WERI-Rb-1 (cell line): ENCODE measurements around the gene ACAA2.
A peak's percentile ranks its signal among the peaks of the same experiment; 100 is the strongest.

Experiments used
- DNase-seq: peaks from one replicate; pipeline ENCODE4 v3.0.0-alpha.2; 2020
- H3K27ac ChIP-seq: fragments of 250-450 bp; sonication (Bioruptor Pico); 2 replicates; pipeline ENCODE4 v1.5.1; 2020; ENCODE audit warnings: mild to moderate bottlenecking, moderate library complexity
- H3K27me3 ChIP-seq: fragments of 250-450 bp; sonication (Bioruptor Pico); 2 replicates; pipeline ENCODE4 v1.5.1; 2021; ENCODE audit warnings: mild to moderate bottlenecking, low read depth, moderate library complexity; ENCODE audit not compliant: insufficient read depth, severe bottlenecking
- H3K36me3 ChIP-seq: fragments of 250-450 bp; sonication (Bioruptor Pico); 2 replicates; pipeline ENCODE4 v1.5.1; 2020; ENCODE audit warnings: mild to moderate bottlenecking, moderate library complexity
- H3K4me3 ChIP-seq: 2 replicates; pipeline ENCODE4 v1.5.1; 2011; ENCODE audit warnings: low read depth, mild to moderate bottlenecking, control low read depth, low read length
- H3K9me3 ChIP-seq: fragments of 250-450 bp; sonication (Bioruptor Pico); 2 replicates; pipeline ENCODE4 v1.5.1; 2021; ENCODE audit warnings: mild to moderate bottlenecking, moderate library complexity; ENCODE audit not compliant: severe bottlenecking
- TF ChIP-seq, protein P1 (sequence below): IDR thresholded peaks from 2 replicates; pipeline ENCODE4 v1.5.1; 2011; ENCODE audit warnings: low read depth, mild to moderate bottlenecking, control low read depth, inconsistent platforms, low read length

The ACAA2 gene

GRCh38 chr18:49778826-49779465, 34.4 kb downstream of the ACAA2 start:
- Histone ChIP-seq H3K36me3 (peaks cover 15% of the 10 kb centered on the region), H3K4me3 (no peak overlapping the region), H3K27me3 (no peaks in the 10 kb centered on the region), H3K9me3 (peaks cover 14% of the 10 kb centered on the region), H3K27ac (no peak overlapping the region)
- DNase-seq: peak; percentile 70
- TF ChIP-seq, protein P1, sequence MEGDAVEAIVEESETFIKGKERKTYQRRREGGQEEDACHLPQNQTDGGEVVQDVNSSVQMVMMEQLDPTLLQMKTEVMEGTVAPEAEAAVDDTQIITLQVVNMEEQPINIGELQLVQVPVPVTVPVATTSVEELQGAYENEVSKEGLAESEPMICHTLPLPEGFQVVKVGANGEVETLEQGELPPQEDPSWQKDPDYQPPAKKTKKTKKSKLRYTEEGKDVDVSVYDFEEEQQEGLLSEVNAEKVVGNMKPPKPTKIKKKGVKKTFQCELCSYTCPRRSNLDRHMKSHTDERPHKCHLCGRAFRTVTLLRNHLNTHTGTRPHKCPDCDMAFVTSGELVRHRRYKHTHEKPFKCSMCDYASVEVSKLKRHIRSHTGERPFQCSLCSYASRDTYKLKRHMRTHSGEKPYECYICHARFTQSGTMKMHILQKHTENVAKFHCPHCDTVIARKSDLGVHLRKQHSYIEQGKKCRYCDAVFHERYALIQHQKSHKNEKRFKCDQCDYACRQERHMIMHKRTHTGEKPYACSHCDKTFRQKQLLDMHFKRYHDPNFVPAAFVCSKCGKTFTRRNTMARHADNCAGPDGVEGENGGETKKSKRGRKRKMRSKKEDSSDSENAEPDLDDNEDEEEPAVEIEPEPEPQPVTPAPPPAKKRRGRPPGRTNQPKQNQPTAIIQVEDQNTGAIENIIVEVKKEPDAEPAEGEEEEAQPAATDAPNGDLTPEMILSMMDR: no peak

DNA sequence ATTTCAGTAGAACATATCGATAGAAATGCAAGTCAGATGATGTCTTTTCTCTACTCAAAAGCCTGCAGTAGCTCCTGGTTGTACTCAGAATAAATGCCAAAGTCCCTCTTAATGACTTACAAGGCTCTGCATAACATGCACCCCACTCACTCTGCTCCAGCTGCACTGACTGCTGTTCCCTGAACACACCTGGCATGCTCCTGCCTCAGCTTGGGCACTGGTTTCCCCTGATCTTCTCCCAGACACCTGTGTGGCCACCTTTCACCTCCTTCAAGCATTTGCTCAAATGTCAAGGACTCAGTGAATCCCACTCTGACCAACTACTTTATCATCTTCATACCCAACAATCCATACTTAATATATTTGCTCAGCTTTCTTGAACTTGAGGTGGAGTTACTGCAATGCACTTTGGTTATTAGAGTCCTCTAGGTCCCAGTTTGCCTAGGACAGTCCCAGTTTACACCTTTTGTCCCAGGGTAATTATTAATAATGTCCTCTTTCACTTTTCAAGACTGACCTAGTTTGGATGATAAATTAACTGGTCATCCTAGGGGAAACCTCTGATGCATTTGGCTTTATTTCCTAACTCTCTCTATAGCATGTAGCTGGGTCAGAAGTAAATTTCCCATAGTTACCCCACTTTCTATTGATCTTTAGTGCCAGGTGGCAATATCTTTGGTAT, 44.1 kb downstream of the ACAA2 start:
- Histone ChIP-seq H3K27me3 (no peaks in the 10 kb centered on the region), H3K9me3 (no peaks in the 10 kb centered on the region), H3K27ac (no peak overlapping the region), H3K36me3 (no peaks in the 10 kb centered on the region), H3K4me3 (no peak overlapping the region)
- no peak for DNase-seq
- TF ChIP-seq, protein P1: no peak

- Histone ChIP-seq H3K36me3 (no peaks in the 10 kb centered on the region), H3K4me3 (no peak overlapping the region), H3K9me3 (no peaks in the 10 kb centered on the region), H3K27me3 (no peaks in the 10 kb centered on the region), H3K27ac (no peak overlapping the region)
- peak; percentile 85 for DNase-seq
- TF ChIP-seq, protein P1: peak; percentile 91
Observed at GRCh38 chr18:49768051-49768391, 45.3 kb downstream of the ACAA2 start.

GRCh38 chr18:49767111-49768050, 46.0 kb downstream of the ACAA2 start:
- H3K36me3 ChIP-seq: no peaks in the 10 kb centered on the region
- TF ChIP-seq, protein P1: no peak
- no peak overlapping the region for H3K27ac ChIP-seq
- DNase-seq: no peak
- H3K4me3 ChIP-seq: no peak overlapping the region
- H3K9me3 ChIP-seq: no peaks in the 10 kb centered on the region
- no peaks in the 10 kb centered on the region for H3K27me3 ChIP-seq

DNA sequence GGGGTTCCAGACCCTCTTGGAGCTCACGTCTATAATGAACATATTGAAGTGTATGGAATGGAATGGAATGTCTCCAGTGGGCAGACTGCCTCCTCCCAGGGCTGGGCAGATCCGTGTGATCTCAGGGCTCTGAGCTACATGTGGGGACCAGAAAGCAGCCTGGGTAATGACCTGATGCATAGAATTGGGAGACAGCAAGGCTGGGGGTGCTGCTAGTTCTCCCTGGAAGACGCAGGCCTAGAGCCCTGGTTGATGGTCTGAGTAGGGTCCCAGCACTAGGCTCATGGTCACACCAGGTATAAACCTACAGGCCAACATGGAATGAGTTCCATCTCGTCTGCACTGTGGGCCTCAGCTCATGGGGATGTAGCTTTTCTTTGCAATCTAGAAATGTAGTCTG, 46.7 kb downstream of the ACAA2 start:
- Histone ChIP-seq H3K36me3 (no peaks in the 10 kb centered on the region), H3K27me3 (no peaks in the 10 kb centered on the region), H3K4me3 (no peak overlapping the region), H3K27ac (no peak overlapping the region), H3K9me3 (no peaks in the 10 kb centered on the region)
- DNase-seq: no peak
- TF ChIP-seq, protein P1: no peak
